SHP77 (cell line): ENCODE data around the gene BIN1.

ENCODE experiments used
- DNase-seq, 2 experiments: peaks; one replicate each; lab custom pipeline; 2025; lab: John Stamatoyannopoulos, UW

BIN1 gene

GRCh38 chr2:127074936-127075335 is 32.0 kb downstream of the BIN1 start:
- no peak for DNase-seq

GRCh38 chr2:127074358-127074757 is 32.6 kb downstream of the BIN1 start:
- no peak for DNase-seq

GRCh38 chr2:127072970-127073369 is 34.0 kb downstream of the BIN1 start:
- DNase-seq: no peak

- DNase-seq: no peak
Observed at GRCh38 chr2:127072396-127072795, 34.6 kb downstream of the BIN1 start.

GRCh38 chr2:127071901-127072328 is 35.0 kb downstream of the BIN1 start:
- DNase-seq: no peak

GRCh38 chr2:127070221-127070620 is 36.7 kb downstream of the BIN1 start:
- DNase-seq: no peak

- no peak for DNase-seq
Observed at GRCh38 chr2:127069536-127069935, 37.4 kb downstream of the BIN1 start.

GRCh38 chr2:127069003-127069402 is 38.0 kb downstream of the BIN1 start:
- DNase-seq: no peak

- no peak for DNase-seq
Observed at GRCh38 chr2:127068351-127068741, 38.6 kb downstream of the BIN1 start.

GRCh38 chr2:127067620-127068350 is 39.2 kb downstream of the BIN1 start:
- DNase-seq: peak; percentile 42 to 47

- DNase-seq: no peak
Observed at GRCh38 chr2:127066942-127067341, 40.0 kb downstream of the BIN1 start.

GRCh38 chr2:127065940-127066318 is 41.0 kb downstream of the BIN1 start:
- no peak for DNase-seq

- no peak for DNase-seq
Observed at GRCh38 chr2:127065299-127065939, 41.5 kb downstream of the BIN1 start.

GRCh38 chr2:127064642-127065250 is 42.2 kb downstream of the BIN1 start:
- DNase-seq: peak; percentile 44 to 77

GRCh38 chr2:127063701-127064590 is 43.0 kb downstream of the BIN1 start:
- no peak for DNase-seq

GRCh38 chr2:127061375-127062273 is 45.3 kb downstream of the BIN1 start:
- DNase-seq: no peak

GRCh38 chr2:127060264-127060945 is 46.5 kb downstream of the BIN1 start:
- no peak for DNase-seq

GRCh38 chr2:127059559-127059958 is 47.4 kb downstream of the BIN1 start:
- no peak for DNase-seq

- no peak for DNase-seq
Observed at GRCh38 chr2:127058954-127059252, 48.1 kb downstream of the BIN1 start.

- no peak for DNase-seq
Observed at GRCh38 chr2:127058246-127058953, 48.6 kb downstream of the BIN1 start.
